GM19240 (cell line): ENCODE measurements around the gene ARHGAP24.

ENCODE experiments used
- DNase-seq: peaks from one replicate; pipeline ENCODE4 v3.0.0; 2011; ENCODE audit warnings: low spot score; ENCODE audit not compliant: insufficient read length

Gene ARHGAP24

GRCh38 chr4:85474818-85475630, at the start of gene ARHGAP24:
ARHGAP24 (plus strand) TSS chr4:85475150.
- DNase-seq: peak; percentile 24

DNA sequence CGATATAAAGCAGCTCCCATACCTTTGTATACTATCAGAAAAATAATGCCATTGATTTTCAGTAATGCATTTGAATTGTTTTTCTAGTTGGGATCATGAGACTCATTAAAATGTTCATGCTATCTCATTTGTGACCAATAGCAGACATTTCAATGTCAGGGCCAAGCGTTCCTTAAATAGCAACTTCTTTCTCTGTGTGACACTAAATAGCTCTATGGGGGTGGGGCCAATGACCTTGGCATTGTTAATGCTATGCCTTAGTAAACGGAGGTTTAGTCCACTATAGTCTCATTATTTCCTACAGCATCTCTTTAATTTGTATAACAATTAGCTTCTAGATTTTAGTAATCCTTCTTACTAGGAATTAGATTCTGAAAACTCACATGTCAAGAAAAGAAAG, 48.6 kb upstream of the ARHGAP24 start:
- DNase-seq: no peak

- no peak for DNase-seq
These were observed 47.8 kb upstream of the ARHGAP24 start for GRCh38 chr4:85427123-85427522.

DNA sequence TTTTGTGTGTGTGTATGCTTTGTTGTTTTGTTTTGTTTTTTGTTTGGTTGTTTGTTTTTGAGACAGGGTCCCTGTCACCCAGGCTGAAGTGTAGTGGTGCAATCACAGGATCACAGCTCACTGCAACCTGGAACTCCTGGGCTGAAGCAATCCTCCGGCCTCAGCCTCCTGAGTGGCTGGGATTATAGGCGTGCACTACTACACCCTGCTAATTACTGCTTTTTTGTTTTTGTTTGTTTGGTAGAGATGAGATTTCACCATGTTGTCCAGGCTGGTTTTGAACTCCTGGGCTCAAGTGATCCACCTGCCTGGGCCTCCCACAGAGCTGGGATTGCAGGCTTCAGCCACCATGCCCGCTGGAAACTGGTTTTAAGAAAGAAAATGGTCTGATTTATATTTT, 44.7 kb upstream of the ARHGAP24 start:
- no peak for DNase-seq

GRCh38 chr4:85430697-85431096, 44.3 kb upstream of the ARHGAP24 start:
- no peak for DNase-seq

GRCh38 chr4:85431156-85431555, 43.8 kb upstream of the ARHGAP24 start:
- DNase-seq: no peak

- DNase-seq: no peak
These were observed 43.0 kb upstream of the ARHGAP24 start for GRCh38 chr4:85431881-85432485.

DNA sequence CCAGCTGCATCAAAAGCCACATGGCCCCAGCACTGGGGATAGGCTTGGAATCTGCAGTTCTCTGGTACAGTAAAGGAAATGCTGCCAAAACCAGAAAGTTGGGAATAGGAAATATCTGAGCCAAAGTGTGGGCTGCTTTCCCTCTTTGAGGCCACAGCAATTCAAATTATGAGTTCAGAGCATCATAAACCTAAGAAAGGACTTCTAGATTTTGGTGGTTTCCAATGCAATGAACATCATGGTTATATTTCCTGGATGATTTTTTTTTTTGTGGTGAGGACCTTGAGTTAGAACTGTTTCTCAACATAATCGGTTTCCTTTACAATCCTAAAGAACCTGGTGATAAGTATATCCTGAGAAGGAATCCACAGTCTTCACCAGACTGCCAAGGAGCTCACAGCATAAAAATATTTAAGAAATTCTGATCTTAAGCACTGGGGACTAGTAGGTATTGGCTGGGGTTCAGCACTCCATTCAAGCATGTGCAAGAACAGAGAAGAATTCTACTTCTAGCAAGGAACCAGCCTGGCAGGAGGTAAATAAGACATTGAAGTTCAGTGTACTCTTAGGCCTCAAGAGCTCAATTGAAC, 29.8 kb upstream of the ARHGAP24 start:
- DNase-seq: no peak

DNA sequence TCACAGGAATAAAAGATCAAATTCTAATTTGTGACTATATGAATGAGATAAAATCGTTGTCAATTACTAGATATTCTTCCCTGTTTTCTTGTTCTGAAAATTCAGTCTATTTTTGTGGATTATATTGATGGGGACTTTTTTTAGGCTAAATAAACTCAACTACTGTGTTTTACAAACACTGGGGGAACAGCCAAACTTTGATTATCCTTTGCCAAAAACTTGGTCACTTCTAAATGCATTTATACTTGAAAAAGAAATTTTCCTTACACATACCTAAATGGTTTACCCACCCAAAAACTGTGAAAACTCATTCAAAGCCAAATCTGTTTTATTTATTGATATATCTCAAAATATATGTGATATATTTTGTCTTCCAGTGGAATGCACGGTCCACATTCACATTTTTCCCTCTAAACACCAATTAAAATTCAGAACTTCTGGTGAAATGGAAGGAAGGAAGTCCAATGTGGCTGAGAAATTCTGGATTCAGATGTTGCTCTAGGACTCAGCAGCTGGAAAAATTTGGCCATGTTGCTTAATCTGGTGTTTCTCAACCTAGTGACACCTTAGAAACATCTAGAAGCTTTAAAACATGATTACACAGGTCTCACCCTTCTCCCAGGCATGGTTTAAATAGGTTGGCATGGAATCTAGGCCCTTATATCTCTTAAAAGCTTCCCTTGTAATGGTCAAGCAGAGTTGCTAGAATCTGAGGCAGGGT, 28.6 kb upstream of the ARHGAP24 start:
- no peak for DNase-seq

DNA sequence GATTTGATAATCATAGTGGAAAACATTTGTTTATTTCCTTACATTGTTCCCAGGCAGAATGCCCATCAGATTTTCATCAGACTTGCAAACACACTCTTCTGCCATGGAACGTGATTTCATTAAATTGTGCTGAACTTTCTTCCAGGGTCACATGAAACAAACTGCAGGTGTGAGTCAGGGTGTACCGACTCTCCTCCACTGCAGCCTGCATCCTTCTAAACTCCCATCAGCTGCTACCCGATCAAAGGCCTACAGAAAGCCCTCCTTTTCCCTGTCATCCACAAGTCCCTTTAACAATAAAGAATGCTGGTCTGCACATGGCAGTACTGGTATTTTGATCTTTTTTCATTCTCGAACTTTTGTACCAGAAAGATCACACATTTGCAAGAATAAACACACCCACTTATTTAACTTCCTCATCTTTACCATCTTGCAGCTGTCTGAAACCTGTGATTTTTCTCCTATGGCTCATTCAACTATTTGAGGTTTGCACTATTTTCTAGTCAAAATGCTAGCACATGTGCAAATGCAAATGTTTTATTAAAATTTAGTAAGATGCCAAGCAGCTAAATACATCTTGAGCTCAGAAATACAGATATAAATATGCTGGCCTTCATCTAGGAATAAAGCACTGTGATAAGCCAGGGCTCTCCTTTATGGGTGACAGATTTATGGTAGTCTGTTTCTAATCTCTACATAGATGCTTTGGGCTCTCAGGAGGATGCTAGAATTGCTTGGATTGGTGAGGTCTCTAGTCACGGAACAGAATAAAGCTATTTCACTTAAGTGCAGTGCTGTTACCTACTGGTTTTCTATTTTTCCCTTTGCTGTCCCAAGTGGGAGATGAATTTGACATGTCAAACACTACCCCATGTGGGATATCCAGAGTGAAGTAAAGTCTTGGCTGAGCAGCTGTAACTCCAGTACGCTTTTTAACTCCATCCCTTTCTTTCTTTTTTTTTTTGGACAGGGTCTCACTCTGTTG, 25.8 kb upstream of the ARHGAP24 start:
- DNase-seq: no peak

DNA sequence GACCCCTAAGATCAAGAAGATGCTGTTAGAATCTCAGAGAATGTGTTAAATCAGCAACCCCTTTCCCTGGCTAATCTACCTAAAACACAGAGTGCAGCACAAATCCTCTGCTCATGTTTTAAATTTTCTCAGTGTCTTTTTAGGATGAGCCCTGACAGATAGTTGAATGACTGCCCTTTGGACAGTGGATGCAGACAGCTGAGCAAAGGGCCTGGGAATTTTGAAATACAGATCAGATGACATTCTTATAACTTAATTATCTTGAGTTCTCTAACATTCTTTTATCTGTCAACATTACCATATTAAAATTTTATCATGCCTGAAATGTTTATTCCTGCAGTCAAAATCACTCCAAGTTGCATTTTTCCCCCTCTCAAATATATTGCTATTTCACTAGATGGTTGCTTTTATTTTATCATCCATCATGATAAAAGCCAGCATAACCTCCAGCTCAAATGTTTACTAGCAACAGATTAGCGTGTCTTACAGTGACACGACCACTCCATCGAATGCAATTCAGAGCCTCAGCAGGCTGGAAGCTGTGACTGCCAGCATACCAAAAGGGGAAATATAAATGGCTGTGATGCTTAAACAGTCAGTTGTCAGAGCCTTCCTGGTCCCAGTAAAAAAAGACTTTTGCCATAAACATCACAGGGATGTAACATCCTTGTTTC, 22.8 kb upstream of the ARHGAP24 start:
- DNase-seq: no peak

DNA sequence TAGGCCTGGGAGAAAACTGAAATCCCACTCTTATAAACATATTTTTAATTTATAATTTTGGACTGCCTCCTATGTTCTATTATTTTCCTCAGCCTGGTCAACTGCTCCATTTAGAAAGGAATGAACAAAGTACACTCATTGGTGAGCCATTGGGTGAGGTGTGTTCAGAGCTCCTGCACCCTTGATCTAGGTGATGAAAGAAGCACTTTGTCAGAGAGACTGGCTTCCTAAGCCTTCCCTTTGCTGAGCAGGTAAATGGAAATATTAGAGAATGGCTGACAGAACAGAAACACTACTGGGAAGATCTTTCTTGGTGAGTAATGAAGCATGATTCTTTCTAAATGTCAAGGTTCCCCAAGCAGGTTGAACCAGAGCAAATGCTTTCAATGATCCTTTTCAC, 19.0 kb upstream of the ARHGAP24 start:
- no peak for DNase-seq

DNA sequence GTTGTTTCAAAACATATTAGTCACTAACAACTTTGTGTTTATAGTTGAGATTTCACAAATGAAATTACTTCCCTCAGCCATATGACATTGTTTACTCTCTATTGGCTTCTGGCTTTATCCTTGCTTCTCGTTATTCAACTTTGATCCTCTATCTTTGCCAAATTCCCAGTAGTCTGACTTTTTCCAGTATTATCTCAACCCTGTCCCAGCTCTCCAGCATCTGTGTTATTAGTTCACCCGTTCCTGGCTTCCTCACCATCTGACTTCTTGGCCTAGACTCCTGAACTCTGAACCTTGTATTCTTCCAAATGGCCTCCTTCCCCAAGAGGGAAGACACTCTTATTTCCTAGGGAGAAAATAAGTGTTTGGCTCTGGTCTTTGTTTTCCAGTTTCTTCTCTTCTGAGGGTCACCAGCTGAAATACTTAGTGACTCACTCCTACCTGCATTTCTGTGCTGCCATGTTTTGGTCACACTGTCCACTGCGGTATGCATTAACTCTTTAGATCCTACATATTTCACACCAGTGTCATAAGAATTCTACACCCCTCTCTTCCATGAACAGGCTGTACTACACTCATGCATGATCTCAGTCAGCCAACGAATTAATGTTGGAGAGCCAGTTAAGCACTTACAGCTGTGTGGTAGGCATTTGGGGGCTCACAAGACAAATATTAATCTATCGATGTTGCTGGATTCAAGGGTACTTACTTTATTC, 17.0 kb upstream of the ARHGAP24 start:
- no peak for DNase-seq

- no peak for DNase-seq
These were observed 15.2 kb upstream of the ARHGAP24 start for GRCh38 chr4:85459736-85460135.

- DNase-seq: no peak
These were observed 594 bp upstream of the ARHGAP24 start for GRCh38 chr4:85474356-85474755.

- DNase-seq: no peak
These were observed 782 bp downstream of the ARHGAP24 start for GRCh38 chr4:85475631-85476233.

DNA sequence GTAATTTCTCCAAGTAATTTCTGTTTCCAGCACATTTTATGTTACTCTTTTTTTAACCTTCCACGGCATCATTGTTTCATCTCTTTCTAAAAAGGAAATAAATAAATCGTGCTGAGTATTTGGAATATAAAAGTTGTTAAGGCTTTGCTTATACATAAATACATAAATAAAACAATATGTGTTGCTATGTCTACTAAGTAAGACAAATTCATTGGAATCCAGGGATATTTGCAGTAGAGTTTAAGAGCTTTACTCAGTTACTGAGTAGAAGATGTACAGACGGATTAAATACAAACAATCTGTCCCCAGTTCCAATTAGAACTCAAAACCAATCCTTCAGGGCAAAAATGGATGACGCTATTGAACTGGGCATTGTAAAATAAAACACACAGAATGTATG, 1.4 kb downstream of the ARHGAP24 start:
- DNase-seq: no peak

DNA sequence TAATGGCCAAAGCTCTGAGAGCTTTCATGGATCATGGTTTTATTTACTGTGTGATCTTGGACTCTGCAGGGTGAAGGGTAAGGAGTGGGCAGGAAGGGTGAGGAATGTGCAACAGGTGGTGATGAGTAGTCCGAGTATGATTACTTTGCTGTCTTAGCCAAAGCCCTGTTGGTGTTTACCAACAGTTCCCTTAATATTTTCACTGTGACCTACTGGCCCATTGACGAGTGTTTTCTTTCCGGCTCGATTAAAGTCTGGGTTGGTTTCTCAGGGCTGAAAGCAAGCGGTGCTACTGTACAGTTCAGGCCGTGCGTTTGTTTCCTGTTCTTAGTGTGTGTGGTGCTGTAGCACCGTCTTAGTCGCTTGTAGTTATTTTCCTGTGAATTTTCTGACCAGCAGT, 2.6 kb downstream of the ARHGAP24 start:
- DNase-seq: no peak

GRCh38 chr4:85478576-85478975, 3.6 kb downstream of the ARHGAP24 start:
- no peak for DNase-seq
